HCT116 (cell line): ENCODE data around the gene B4GALT3. TPM values are rescaled to one million over a fixed set of nuclear protein-coding genes. Genes with fewer than 3 reads are reported as not detected.

ENCODE experiments used
- ATAC-seq: fragments of 200-7000 bp; cut with Tn5 transposase; 2 replicates; pipeline ENCODE4 v1.9.1; 2020; ENCODE audit warnings: mild to moderate bottlenecking, moderate library complexity
- BruUV-seq: library from RNA; stranded (reverse); fragments of 400-500 nt; replicated peaks from 2 replicates; lab custom pipeline; 2021; lab: Mats Ljungman, UMichigan
- CTCF ChIA-PET: fragments of 300-600 bp; sonication (Branson Sonifier 250); formaldehyde crosslinking; loops from one replicate; lab custom pipeline; 2021; ENCODE audit warnings: antibody characterized with exemption; lab: Charles Lee
- POLR2A ChIA-PET: fragments of 300-600, 350-600 bp; sonication (Branson Sonifier 250); formaldehyde crosslinking; loops from one replicate; lab custom pipeline; 2021; ENCODE audit warnings: antibody characterized with exemption; lab: Charles Lee
- RAD21 ChIA-PET, 2 experiments: fragments of 300-600 bp; sonication (Branson Sonifier 250); formaldehyde crosslinking; loops; one replicate each; lab custom pipeline; 2023; ENCODE audit warnings: low total read pairs in 2 of 2; ENCODE audit not compliant: uncharacterized antibody in 2 of 2, unreplicated experiment in 2 of 2, low non-redundant PET in 1 of 2; lab: Charles Lee
- DNase-seq: peaks from one replicate; pipeline ENCODE4 v3.0.0-alpha.2; 2010; ENCODE audit warnings: low read depth, low spot score
- H2AFZ ChIP-seq: fragments of 200-600 bp; shearing (Covaris generic), sonication (generic); 2 replicates; pipeline ENCODE4 v1.6.1; 2017; ENCODE audit warnings: low read depth, mixed run types, mixed read lengths, antibody characterized with exemption, low read length; ENCODE audit not compliant: poor library complexity, severe bottlenecking
- H3K27ac ChIP-seq: 2 replicates; pipeline ENCODE4 v1.5.1; 2012; ENCODE audit warnings: low read depth, low read length
- H3K27me3 ChIP-seq: fragments of 200-600 bp; sonication (generic); 2 replicates; pipeline ENCODE4 v1.6.1; 2016; ENCODE audit warnings: mixed run types, low read length, mixed read lengths; ENCODE audit not compliant: insufficient read depth
- H3K36me3 ChIP-seq, 2 experiments: fragments of 200-500 bp in 1 of 2; fragments of 200-600 bp in 1 of 2; sonication (Bioruptor generic) in 1 of 2; sonication (generic) in 1 of 2; 2 replicates each; pipeline versions ENCODE4 v1.5.1 to v1.6.1; 2014 to 2016; ENCODE audit warnings: low read length in 2 of 2, inconsistent platforms in 1 of 2, mixed read lengths in 1 of 2, mixed run types in 1 of 2; ENCODE audit not compliant: insufficient read depth in 2 of 2, control insufficient read depth in 1 of 2
- H3K4me1 ChIP-seq, 2 experiments: fragments of 200-600 bp in 1 of 2; sonication (generic) in 1 of 2; 2 replicates each; pipeline versions ENCODE4 v1.5.1 to v1.6.1; 2012 to 2017; ENCODE audit warnings: low read length in 2 of 2, inconsistent platforms in 1 of 2, mild to moderate bottlenecking in 1 of 2, mixed read lengths in 1 of 2, mixed run types in 1 of 2, moderate library complexity in 1 of 2; ENCODE audit not compliant: insufficient read depth in 2 of 2, control insufficient read depth in 1 of 2
- H3K4me2 ChIP-seq: fragments of 200-600 bp; sonication (generic); 2 replicates; pipeline ENCODE4 v1.6.1; 2017; ENCODE audit warnings: mixed run types, low read length, mixed read lengths
- H3K4me3 ChIP-seq, 2 experiments: fragments of 200-600 bp in 1 of 2; sonication (generic) in 1 of 2; replicated peaks in 1 of 2; 2 replicates each; pipeline ENCODE4 v1.5.1; 2011 to 2016; ENCODE audit warnings: low read length in 2 of 2, control low read depth in 1 of 2, low read depth in 1 of 2, mild to moderate bottlenecking in 1 of 2, mixed read lengths in 1 of 2, mixed run types in 1 of 2
- H3K79me2 ChIP-seq: fragments of 200-600 bp; sonication (generic); 2 replicates; pipeline ENCODE4 v1.6.1; 2017; ENCODE audit warnings: mild to moderate bottlenecking, mixed run types, low read length, moderate library complexity, mixed read lengths; ENCODE audit not compliant: insufficient read depth
- H3K9ac ChIP-seq: fragments of 200-600 bp; sonication (generic); 2 replicates; pipeline ENCODE4 v1.6.1; 2016; ENCODE audit warnings: low read length, mixed read lengths
- H3K9me2 ChIP-seq: fragments of 200-600 bp; sonication (generic), shearing (Covaris generic); 2 replicates; pipeline ENCODE4 v1.6.1; 2017; ENCODE audit warnings: mixed run types, mild to moderate bottlenecking, moderate library complexity; ENCODE audit not compliant: insufficient read depth
- H3K9me3 ChIP-seq, 2 experiments: fragments of 200-500 bp in 1 of 2; fragments of 200-600 bp in 1 of 2; sonication (Bioruptor generic) in 1 of 2; sonication (generic) in 1 of 2; 2 replicates each; pipeline ENCODE4 v1.6.1; 2014 to 2017; ENCODE audit warnings: low read length in 2 of 2, mixed read lengths in 2 of 2, inconsistent platforms in 1 of 2, low read depth in 1 of 2, mild to moderate bottlenecking in 1 of 2, mixed run types in 1 of 2, moderate library complexity in 1 of 2; ENCODE audit not compliant: control insufficient read depth in 1 of 2, insufficient read depth in 1 of 2
- H4K20me1 ChIP-seq: fragments of 200-600 bp; sonication (generic), shearing (Covaris generic); 2 replicates; pipeline ENCODE4 v1.6.1; 2017; ENCODE audit warnings: mixed run types, mild to moderate bottlenecking, moderate library complexity; ENCODE audit not compliant: insufficient read depth
- POLR2AphosphoS5 ChIP-seq: IDR thresholded peaks from 2 replicates; pipeline ENCODE4 v1.6.1; 2011; ENCODE audit warnings: mild to moderate bottlenecking, low read depth, low read length, moderate library complexity
- RAD21 ChIP-seq: IDR thresholded peaks from 2 replicates; pipeline ENCODE4 v1.6.1; 2012; ENCODE audit warnings: low read depth, mild to moderate bottlenecking
- TCF7L2 ChIP-seq: IDR thresholded peaks from 2 replicates; pipeline ENCODE4 v1.7.0; 2011; ENCODE audit warnings: borderline replicate concordance, inconsistent platforms; ENCODE audit not compliant: insufficient read depth, insufficient read length; ENCODE audit errors: extremely low read depth
- YY1 ChIP-seq: IDR thresholded peaks from 2 replicates; pipeline ENCODE4 v1.6.1; 2011; ENCODE audit warnings: low read length, low read depth, moderate library complexity, mild to moderate bottlenecking; ENCODE audit not compliant: insufficient replicate concordance; ENCODE audit errors: extremely low read depth
- ZFX ChIP-seq: fragments of 450-650 bp; IDR thresholded peaks from 2 replicates; pipeline ENCODE4 v1.6.1; 2017
- intact Hi-C: fragments of 100-400 bp; cut with micrococcal nuclease; formaldehyde crosslinking; loops from 2 replicates; pipeline ENCODE4 v1.10.0; 2022
- total RNA-seq: library from RNA; stranded (reverse); gene quantifications from one replicate; pipeline ENCODE4 v1.2.1, GENCODE V29; 2021; ENCODE audit not compliant: unreplicated experiment
- TF ChIP-seq, protein P1 (sequence below), 3 experiments: fragments of 200-600 bp in 1 of 3; sonication (generic) in 1 of 3; IDR thresholded peaks in 2 of 3; conservative IDR thresholded peaks in 1 of 3; 2 replicates each; pipeline ENCODE4 v1.5.1; 2012 to 2017; ENCODE audit warnings: low read depth in 2 of 3, low read length in 2 of 3, antibody characterized with exemption in 1 of 3, borderline replicate concordance in 1 of 3, control low read depth in 1 of 3, mild to moderate bottlenecking in 1 of 3, mixed read lengths in 1 of 3, mixed run types in 1 of 3, moderate library complexity in 1 of 3; ENCODE audit not compliant: insufficient read depth in 1 of 3

B4GALT3 gene
- total RNA-seq, 1 experiment from 2014 or later: 53.7 TPM

DNA sequence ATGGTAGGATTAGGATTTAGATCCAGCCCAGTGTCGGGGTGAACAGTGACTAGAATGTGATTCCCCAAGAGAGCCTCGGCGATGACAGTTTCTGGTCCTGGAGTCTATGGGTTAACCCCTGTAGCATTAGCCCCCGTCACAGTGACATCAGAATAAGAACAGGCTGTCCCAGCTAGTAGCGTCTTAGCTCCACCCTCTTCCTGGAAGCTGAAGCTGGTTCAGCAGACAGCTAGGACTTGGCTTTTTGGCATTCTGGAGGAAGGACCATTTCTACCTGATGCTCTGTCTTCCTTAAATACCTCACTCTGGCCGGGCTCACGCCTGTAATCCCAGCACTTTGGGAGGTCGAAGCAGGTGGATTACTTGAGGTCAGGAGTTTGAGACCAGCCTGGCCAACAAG is 29.9 kb upstream of the B4GALT3 start:
- Histone ChIP-seq H3K9me3 (no peaks in the 10 kb centered on the region), H3K9me2 (no peaks in the 10 kb centered on the region), H3K27me3 (no peaks in the 10 kb centered on the region), H3K9ac (no peak overlapping the region), H3K4me1 (peaks cover 4 to 20% of the 10 kb centered on the region in 2 experiments; a peak in 3 of 4 replicates), H3K4me2 (no peak overlapping the region), H3K27ac (no peak overlapping the region), H4K20me1 (no peaks in the 10 kb centered on the region), H3K4me3 (no peak overlapping the region), H3K36me3 (peaks cover 48 to 59% of the 10 kb centered on the region in 2 experiments), H3K79me2 (peaks cover 29% of the 10 kb centered on the region), H2AFZ (no peak overlapping the region)
- TF ChIP-seq, protein P1, sequence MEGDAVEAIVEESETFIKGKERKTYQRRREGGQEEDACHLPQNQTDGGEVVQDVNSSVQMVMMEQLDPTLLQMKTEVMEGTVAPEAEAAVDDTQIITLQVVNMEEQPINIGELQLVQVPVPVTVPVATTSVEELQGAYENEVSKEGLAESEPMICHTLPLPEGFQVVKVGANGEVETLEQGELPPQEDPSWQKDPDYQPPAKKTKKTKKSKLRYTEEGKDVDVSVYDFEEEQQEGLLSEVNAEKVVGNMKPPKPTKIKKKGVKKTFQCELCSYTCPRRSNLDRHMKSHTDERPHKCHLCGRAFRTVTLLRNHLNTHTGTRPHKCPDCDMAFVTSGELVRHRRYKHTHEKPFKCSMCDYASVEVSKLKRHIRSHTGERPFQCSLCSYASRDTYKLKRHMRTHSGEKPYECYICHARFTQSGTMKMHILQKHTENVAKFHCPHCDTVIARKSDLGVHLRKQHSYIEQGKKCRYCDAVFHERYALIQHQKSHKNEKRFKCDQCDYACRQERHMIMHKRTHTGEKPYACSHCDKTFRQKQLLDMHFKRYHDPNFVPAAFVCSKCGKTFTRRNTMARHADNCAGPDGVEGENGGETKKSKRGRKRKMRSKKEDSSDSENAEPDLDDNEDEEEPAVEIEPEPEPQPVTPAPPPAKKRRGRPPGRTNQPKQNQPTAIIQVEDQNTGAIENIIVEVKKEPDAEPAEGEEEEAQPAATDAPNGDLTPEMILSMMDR (IDR thresholded peaks at IDR 0.05 in 2 of 3, conservative IDR thresholded peaks at IDR 0.05 in 1 of 3; ENCODE audit: borderline replicate concordance in 1 of 3, insufficient read depth in 1 of 3, low read depth in 2 of 3, low read length in 2 of 3): no peak
- TF ChIP-seq RAD21 (no peak), YY1 (no peak), TCF7L2 (no peak), POLR2AphosphoS5 (no peak), ZFX (no peak)
- RAD21 ChIA-PET: no interaction called here
- no peak for DNase-seq
- CTCF ChIA-PET: no interaction called here
- BruUV-seq: no TSS peak
- ATAC-seq: no peak
- intact Hi-C loops: no loop called here
- POLR2A ChIA-PET: no interaction called here
